HG03135 (cell line): ENCODE results near the gene MARCHF2.

Experiments
- ATAC-seq: cut with Tn5 transposase; IDR thresholded peaks from one replicate; pipeline ENCODE4 v1.9.1; 2021; ENCODE audit warnings: mild to moderate bottlenecking, moderate library complexity; ENCODE audit not compliant: unreplicated experiment

The MARCHF2 gene

DNA sequence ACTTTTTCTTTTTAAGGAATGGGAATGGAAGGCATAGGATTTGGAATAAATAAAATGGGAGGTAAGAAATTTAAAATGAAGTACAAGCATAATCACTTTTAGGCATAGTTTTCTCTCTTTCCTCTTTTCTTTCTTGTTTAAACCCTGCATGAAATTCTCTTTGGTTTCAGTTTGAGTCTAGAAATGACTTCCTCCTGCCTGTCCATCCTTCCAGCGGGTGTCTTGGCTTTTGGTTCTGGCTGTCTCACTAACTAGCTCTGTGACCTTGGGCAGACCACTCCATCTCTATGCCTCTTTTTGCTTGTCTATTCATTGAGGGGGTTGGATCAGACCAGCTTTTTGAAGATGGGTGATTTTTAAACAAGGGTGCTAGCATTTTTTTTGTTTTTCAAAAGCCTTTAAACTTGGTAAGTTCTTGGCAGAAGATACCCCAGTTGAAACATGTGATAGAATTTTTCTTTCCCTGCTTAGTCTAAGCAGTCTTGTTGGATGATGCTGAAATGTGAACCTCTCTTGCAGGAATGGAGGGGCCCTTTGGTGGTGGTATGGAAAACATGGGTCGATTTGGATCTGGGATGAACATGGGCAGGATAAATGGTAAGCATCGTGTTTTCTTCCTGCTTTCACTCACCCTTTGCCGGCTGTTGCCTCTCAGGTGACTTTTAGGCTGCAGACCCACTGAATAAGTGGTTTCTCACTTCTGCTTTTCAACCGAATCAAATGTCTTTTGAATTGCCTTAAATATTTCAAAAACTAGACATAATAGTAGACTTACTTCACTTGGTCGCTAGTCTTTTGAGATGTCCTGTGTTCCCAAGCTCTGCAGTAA is 60.8 kb downstream of the MARCHF2 start:
- ATAC-seq: peak; percentile 59

DNA sequence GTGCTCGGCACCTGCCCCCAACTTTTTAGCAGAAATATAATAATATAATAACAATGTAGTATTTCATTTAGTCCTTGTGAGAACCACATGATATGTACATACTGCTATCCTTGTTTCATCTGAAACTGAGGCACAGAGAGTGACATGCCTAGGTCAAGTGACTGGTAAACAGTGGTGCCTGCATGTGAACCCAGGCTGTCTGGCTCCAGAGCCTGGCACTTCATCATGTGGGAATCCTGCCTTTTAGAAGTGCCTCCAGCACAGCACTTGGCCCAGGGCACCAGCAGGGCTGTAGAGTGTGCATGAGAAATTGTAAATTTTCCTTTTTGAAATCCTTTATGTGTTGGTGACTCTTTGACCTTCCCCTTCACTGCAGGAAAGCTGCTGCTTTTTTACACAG is 61.9 kb downstream of the MARCHF2 start:
- no peak for ATAC-seq

DNA sequence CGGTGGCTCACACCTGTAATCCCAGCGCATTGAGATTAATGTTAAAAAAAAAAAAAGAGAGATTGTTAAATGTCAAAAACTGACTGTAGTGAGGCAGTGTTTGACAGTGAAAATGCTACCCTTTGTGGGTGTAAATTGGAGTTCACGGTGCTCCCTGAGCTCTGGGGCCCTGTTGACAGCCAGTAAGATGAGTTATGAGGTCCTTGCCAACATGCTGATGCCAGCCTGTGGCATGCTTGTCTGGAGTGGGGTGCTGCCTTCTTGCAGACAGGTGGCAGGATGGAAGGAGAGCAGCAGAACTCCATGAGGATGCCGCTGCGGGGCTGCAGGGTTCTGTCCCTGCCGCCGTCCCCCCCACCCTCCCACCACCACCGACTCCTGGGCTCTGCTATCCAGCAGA is 63.4 kb downstream of the MARCHF2 start:
- no peak for ATAC-seq

DNA sequence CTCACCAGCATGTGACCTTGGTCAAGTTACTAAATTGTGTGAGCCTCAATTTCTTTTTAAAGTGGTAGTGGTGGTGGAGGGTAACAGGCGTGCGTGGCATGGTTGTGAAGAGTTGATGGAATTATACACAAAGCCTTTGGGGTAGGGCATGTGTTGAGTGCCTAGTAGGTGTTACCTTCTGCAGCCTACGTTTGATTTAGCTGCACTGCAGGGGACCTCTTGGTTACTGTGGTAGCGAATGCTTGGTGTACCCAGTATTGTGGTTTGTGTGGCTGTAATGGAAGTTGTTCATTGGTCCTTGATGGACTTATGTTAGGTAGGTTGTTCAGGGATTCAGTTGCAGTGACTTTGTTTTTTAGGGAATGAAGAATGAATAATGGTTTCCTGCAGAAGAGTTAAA is 64.8 kb downstream of the MARCHF2 start:
- no peak for ATAC-seq

DNA sequence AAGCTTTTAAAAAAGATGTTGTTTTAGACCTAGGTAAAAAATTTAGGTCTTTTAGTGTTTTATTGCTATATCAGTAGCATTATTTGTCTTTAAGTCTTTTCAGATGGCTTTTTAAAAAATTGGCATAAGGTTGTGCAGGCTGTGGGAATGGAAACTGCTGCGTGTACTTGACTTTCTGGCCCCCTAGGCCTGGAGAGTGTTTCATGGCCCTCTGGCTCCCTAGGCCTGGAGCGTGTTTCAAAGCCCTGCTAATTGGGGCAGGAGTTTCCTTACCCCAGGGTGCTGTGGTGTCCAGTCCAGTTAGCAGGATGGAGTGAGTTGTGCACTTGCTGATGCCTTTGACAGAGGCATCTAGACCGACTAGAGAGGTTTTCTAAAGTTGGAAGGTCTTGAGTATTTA is 65.5 kb downstream of the MARCHF2 start:
- no peak for ATAC-seq

DNA sequence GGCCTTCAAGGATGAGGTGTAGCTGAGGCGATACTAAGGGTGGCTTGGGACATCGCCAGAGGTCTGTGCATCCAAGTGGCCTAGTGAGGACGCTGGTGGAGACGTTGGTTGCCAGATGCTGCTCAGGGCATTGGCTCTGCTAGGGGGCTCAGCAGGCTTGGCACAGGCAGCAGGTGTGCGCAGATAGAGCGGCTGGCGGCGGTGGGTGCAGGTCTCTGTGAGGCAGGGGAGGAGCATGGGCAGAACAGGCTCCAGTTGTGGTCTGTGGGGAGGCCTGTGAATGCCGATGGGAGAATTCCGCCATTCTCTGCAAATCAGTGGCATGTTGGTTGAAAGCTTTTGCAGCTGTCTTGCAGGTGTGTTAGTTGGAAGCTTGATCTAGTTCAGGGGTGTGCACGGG is 68.1 kb downstream of the MARCHF2 start:
- ATAC-seq: no peak

DNA sequence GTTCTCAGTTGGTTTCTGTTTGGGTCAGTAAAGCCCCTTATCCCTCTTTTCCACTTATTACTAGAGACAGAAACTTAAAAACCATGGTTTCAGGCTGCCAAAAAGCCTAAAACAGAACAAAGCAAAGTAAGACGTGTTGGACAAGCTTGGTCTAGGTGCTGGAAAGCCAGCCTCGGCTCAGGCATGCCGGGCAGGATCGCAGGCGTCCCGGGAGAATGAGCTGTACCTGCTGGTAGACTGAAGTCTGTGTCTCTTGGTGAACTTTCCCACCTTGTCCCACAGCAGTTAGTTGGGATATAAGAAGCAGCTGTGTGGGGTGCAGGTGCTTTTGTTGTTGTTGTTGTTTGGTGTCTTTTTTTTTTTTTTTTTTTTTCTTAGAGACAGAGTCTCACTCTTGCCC is 68.5 kb downstream of the MARCHF2 start:
- no peak for ATAC-seq

DNA sequence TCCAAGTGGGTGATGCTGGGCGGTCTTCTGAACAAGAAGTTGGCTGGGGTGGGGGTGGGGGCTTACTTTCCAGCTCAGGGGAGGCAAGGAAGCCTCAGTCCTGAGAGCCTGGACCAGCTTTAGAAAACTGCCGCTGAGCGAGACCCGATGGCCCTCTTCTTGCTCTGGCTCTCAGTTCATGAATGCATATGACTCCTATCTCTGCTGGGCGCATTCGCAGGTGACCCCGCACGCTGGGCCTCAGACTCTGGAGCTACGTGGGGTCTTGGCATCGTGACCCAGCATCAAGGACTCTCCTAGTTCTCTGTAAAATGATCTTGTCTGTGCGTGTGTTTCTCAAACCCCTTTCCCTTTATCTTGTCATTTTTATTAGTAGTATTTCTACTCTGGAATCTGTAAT is 69.6 kb downstream of the MARCHF2 start:
- no peak for ATAC-seq

DNA sequence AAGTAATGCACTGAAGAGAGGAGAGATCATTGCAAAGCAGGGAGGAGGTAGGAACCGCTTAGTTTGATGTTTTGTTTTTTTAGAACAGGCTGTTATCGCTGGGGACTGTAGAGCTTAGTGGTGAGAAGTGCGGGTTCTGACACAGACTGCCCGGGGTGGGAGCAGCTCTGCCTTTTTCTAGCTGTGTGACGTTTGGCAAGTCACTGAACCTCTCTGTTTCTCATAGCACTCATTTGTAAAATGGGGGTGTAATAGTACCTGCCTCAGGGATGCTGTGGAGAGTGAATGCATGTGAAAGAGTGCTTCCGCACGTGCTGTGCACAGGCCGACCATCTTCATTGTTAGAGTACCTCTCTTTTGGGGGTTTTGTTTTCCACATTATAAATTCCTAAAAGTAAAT is 70.1 kb downstream of the MARCHF2 start:
- no peak for ATAC-seq

DNA sequence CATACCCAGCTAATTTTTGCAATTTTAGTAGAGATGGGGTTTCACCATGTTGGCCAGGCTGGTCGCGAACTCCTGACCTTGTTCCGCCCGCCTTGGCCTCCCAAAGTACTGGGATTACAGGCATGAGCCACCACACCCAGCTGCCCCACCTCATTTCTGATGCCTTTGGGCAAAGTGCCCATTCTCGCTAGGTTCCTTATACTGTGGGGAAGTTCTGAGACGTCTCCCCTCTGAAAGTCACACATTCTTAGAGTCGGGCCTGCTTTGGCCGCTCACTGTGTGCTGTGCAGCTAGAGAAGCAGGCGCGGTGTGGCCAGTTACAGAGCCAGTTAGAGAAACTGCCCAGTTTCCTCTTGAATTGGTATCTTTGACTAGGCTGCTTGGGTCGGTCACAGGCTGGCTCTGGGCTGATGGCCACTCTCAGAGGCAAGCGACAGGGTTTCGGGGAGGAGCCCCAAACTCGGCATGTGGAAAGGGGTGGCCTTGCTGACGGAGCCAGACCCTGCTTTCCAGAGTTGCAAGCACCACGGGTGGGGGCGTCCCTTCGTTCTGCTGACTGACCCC is 71.3 kb downstream of the MARCHF2 start:
- ATAC-seq: no peak

DNA sequence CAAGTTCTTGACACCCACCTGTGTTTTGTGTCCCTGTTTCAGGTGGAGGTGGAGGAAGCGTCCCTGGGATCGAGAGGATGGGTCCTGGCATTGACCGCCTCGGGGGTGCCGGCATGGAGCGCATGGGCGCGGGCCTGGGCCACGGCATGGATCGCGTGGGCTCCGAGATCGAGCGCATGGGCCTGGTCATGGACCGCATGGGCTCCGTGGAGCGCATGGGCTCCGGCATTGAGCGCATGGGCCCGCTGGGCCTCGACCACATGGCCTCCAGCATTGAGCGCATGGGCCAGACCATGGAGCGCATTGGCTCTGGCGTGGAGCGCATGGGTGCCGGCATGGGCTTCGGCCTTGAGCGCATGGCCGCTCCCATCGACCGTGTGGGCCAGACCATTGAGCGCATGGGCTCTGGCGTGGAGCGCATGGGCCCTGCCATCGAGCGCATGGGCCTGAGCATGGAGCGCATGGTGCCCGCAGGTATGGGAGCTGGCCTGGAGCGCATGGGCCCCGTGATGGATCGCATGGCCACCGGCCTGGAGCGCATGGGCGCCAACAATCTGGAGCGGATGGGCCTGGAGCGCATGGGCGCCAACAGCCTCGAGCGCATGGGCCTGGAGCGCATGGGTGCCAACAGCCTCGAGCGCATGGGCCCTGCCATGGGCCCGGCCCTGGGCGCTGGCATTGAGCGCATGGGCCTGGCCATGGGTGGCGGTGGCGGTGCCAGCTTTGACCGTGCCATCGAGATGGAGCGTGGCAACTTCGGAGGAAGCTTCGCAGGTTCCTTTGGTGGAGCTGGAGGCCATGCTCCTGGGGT is 72.7 kb downstream of the MARCHF2 start:
- no peak for ATAC-seq

DNA sequence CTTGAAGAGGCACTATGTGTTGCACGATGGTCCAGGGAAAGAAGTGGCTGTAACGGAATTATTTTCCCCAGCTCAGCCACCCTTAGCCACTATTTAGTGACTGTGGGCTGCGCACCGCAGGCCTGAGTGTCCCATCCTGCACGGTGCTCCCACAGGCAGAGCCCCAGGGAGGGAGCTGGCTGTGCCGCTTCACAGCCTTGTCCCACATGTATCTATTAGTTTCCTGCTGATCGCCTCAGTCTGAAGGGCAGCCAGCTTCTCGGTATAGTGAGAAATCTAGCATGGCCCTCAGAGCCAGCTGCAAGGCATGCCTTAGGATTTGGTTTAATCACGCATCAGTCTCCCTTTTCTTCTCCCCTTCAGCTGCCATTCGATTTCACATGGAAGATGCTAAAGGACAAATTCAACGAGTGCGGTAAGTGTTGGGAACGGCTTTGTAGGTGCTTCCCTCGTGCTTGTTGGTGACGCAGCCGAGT is 73.6 kb downstream of the MARCHF2 start:
- ATAC-seq: no peak

DNA sequence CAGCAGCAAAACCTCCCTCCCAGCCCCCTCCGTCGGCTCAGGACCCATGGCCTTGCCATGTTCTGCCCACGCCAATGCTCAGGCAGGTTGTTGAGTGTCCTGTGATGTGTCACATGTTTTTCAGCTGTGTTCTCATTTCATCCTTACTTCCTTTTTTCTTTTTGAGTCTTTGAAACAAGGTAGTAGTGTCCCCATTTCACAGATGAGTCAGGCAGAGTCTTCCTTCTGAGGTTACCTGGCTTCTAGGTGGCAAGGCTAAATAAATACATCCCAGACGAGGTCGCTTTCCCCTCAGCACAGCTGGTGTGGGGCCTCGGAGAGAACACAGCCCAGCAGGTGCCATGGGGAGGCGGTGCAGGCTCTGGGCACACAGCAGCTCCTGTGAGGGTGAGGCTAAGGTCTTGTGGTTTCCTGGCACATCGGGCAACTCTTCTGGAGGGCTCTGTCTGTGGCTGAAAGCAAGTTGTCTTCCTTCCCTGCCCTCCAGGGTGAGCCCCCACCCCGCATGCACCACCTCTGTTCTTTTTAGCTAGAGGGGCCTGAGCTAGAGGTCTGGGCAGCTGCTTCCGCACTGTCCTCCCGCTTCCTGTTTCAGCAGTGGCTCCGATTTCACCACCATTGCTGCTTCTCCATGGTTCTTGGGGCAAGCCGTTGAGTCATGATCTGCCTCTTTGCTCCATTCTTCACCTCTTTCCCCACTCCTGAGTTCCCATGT is 74.2 kb downstream of the MARCHF2 start:
- peak; percentile 57 for ATAC-seq

DNA sequence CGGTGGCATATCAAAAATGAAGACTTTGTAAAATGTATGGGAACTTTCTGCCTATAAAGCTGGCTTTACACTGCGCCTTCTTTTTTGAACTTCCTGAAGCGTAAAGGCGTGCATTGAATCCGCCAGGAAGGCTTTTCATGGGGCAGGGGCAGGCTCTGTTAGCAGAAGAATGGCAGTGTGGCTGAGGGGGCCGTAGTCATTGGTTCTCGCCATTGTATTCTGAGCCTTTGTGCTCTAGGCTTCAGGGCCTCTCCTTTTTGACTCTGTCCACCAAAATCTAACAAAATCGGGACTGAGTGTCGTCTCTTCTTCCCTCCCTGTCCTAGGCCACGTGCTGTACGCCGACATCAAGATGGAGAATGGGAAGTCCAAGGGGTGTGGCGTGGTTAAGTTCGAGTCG is 75.3 kb downstream of the MARCHF2 start:
- ATAC-seq: no peak
